HEK293T (cell line): ENCODE data around the gene ANKS1B.

Experiments used
- CTBP1 ChIP-seq: fragments of 450-650 bp; IDR thresholded peaks from 2 replicates; pipeline ENCODE4 v1.6.1; 2016; ENCODE audit warnings: borderline replicate concordance
- ELF4 ChIP-seq: fragments of 450-650 bp; IDR thresholded peaks from 2 replicates; pipeline ENCODE4 v1.6.1; 2017; ENCODE audit warnings: antibody characterized with exemption
- FOXA1 ChIP-seq: fragments of 450-650 bp; IDR thresholded peaks from 2 replicates; pipeline ENCODE4 v1.6.1; 2016; ENCODE audit warnings: mild to moderate bottlenecking
- FOXK2 ChIP-seq: fragments of 450-650 bp; IDR thresholded peaks from 2 replicates; pipeline ENCODE4 v1.6.1; 2016; ENCODE audit warnings: mild to moderate bottlenecking
- FOXM1 ChIP-seq: fragments of 450-650 bp; IDR thresholded peaks from 2 replicates; pipeline ENCODE4 v1.6.1; 2017; ENCODE audit warnings: mild to moderate bottlenecking, borderline replicate concordance
- L3MBTL2 ChIP-seq: fragments of 450-650 bp; conservative IDR thresholded peaks from 2 replicates; pipeline ENCODE4 v1.6.1; 2016; ENCODE audit warnings: mild to moderate bottlenecking
- NFRKB ChIP-seq: fragments of 450-650 bp; IDR thresholded peaks from 2 replicates; pipeline ENCODE4 v1.6.1; 2016; ENCODE audit warnings: mild to moderate bottlenecking, moderate library complexity
- SUZ12 ChIP-seq: fragments of 450-650 bp; IDR thresholded peaks from 2 replicates; pipeline ENCODE4 v1.6.1; 2016; ENCODE audit warnings: mild to moderate bottlenecking
- TARDBP ChIP-seq: fragments of 450-650 bp; IDR thresholded peaks from 2 replicates; pipeline ENCODE4 v1.6.1; 2016
- ZNF384 ChIP-seq: fragments of 450-650 bp; IDR thresholded peaks from 2 replicates; pipeline ENCODE4 v1.6.1; 2016
- TF ChIP-seq, protein P1 (sequence below): fragments of 450-650 bp; IDR thresholded peaks from 2 replicates; pipeline ENCODE4 v1.6.1; 2016

DNA sequence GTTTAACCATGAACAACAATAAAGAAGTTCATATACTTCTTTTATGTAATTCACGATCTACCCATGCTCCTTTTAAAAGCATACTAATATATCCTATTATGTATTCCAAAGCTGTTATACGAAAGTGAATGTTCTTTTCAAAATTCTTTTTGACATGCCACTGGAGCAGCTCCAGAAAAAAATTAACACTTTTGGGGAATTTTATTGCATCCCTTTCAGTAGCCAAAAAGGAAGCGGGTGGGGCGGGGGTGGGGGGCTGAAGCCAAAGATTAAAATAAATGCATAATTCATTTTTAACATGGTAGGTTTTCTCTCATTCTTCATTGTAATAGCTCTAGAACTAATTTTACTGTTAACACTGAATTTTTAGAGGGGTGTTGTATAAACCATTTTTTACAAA is 123.0 kb downstream of the ANKS1B start:
- TF ChIP-seq FOXM1 (no peak), ELF4 (no peak), NFRKB (no peak), TARDBP (no peak), FOXA1 (no peak), L3MBTL2 (no peak), FOXK2 (no peak), CTBP1 (no peak), ZNF384 (no peak), SUZ12 (no peak)
- TF ChIP-seq, protein P1, sequence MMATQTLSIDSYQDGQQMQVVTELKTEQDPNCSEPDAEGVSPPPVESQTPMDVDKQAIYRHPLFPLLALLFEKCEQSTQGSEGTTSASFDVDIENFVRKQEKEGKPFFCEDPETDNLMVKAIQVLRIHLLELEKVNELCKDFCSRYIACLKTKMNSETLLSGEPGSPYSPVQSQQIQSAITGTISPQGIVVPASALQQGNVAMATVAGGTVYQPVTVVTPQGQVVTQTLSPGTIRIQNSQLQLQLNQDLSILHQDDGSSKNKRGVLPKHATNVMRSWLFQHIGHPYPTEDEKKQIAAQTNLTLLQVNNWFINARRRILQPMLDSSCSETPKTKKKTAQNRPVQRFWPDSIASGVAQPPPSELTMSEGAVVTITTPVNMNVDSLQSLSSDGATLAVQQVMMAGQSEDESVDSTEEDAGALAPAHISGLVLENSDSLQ: no peak
